ENCODE data around the gene GPR75. TPM values are rescaled to one million over a fixed set of nuclear protein-coding genes. Genes with fewer than 3 reads are reported as not detected.

Gene GPR75
- total and polyA plus RNA-seq, 2 of the 8 experiments (the other 6 are each of a cell fraction or from before 2014, with no cell fraction given): 3.5 to 4.3 TPM

- H3K23me2 ChIP-seq (ENCODE audit: low read depth, low read length): no peaks in the 10 kb centered on the region
- CTCF ChIA-PET (ENCODE audit: partially characterized antibody): no interaction called here
- H2BK5ac ChIP-seq (ENCODE audit: low read depth, low read length): no peak overlapping the region
- H3K9ac ChIP-seq (replicated peaks in 1 of 4; ENCODE audit: extremely low read depth in 1 of 4, low read depth in 3 of 4, low read length in 3 of 4): no peak overlapping the region
- TF ChIP-seq BACH1 (IDR thresholded peaks at IDR 0.05; ENCODE audit: low read length) (no peak), TEAD4 (IDR thresholded peaks at IDR 0.05; ENCODE audit: low read depth, low read length) (no peak), SRF (IDR thresholded peaks at IDR 0.05; ENCODE audit: low read depth, low read length) (no peak), POLR2A (IDR thresholded peaks at IDR 0.05; ENCODE audit: control extremely low read depth in 1 of 2, low read depth in 2 of 2, low read length in 2 of 2) (no peak), JUN (IDR thresholded peaks at IDR 0.05; ENCODE audit: low read depth, low read length) (no peak), TCF12 (IDR thresholded peaks at IDR 0.05; ENCODE audit: low read depth, low read length) (no peak), YY1 (IDR thresholded peaks at IDR 0.05; ENCODE audit: low read depth, low read length) (no peak), CBX5 (IDR thresholded peaks at IDR 0.05; ENCODE audit: low read depth, low read length) (no peak), BRCA1 (IDR thresholded peaks at IDR 0.05; ENCODE audit: low read depth, low read length) (no peak), PHF8 (conservative IDR thresholded peaks at IDR 0.05; ENCODE audit: low read depth, low read length) (no peak), CHD2 (IDR thresholded peaks at IDR 0.05; ENCODE audit: low read length) (no peak), SP2 (IDR thresholded peaks at IDR 0.05; ENCODE audit: low read length) (no peak), POLR2AphosphoS5 (IDR thresholded peaks at IDR 0.05; ENCODE audit: low read depth, low read length) (no peak), SIX5 (IDR thresholded peaks at IDR 0.05; ENCODE audit: low read depth, low read length) (no peak), GTF2F1 (IDR thresholded peaks at IDR 0.05; ENCODE audit: borderline replicate concordance, low read depth, low read length) (no peak), TBP (IDR thresholded peaks at IDR 0.05; ENCODE audit: low read depth, low read length) (no peak)
- no peak overlapping the region for H4K8ac ChIP-seq (ENCODE audit: extremely low read depth, insufficient read depth, low read length)
- H3K79me2 ChIP-seq (ENCODE audit: control insufficient read depth in 1 of 2, insufficient read depth in 2 of 2, low read length in 2 of 2): no peaks in the 10 kb centered on the region
- no peak overlapping the region for H3K56ac ChIP-seq (replicated peaks; ENCODE audit: insufficient read length, low read depth, low read length)
- H2BK15ac ChIP-seq (ENCODE audit: low read length): no peak overlapping the region
- H2AK5ac ChIP-seq (ENCODE audit: low read depth, low read length): no peak overlapping the region
- H3K27ac ChIP-seq (ENCODE audit: low read depth, low read length): no peak overlapping the region
- 94 to 100% methylated on average over 1 to 5 of the region's 5 CpGs for WGBS, 2 experiments (ENCODE audit: extremely low coverage in 1 of 2, insufficient coverage in 1 of 2, insufficient read length in 1 of 2, insufficient replicate concordance in 2 of 2, low coverage in 1 of 2, low lambda C conversion rate in 2 of 2, missing lambda C conversion rate in 1 of 2)
- H2BK12ac ChIP-seq (ENCODE audit: low read depth, low read length): no peak overlapping the region
- H4K20me1 ChIP-seq (replicated peaks in 1 of 2; ENCODE audit: control insufficient read depth in 1 of 2, insufficient read depth in 2 of 2, low read length in 2 of 2): peaks cover 0 to 2% of the 10 kb centered on the region in 2 experiments
- no peak overlapping the region for H3K4ac ChIP-seq (replicated peaks; ENCODE audit: insufficient read length, low read depth, low read length)
- no peak overlapping the region for H3K18ac ChIP-seq (ENCODE audit: extremely low read depth, low read length)
- no peak overlapping the region for H3K4me3 ChIP-seq (ENCODE audit: extremely low read depth in 1 of 4, insufficient read depth in 2 of 4, low read depth in 3 of 4, low read length in 4 of 4)
- DNase-seq (ENCODE audit: low read depth in 1 of 2, low spot score in 2 of 2) (no peak), FAIRE-seq (no peak)
- no peak overlapping the region for H4K5ac ChIP-seq (ENCODE audit: insufficient read length, low read depth, low read length)
- H3K4me1 ChIP-seq (replicated peaks in 1 of 4; ENCODE audit: control insufficient read depth in 3 of 4, insufficient read depth in 4 of 4, low read length in 3 of 4): no peaks in the 10 kb centered on the region
- no peak overlapping the region for H3K4me2 ChIP-seq (ENCODE audit: insufficient read depth in 1 of 2, low read depth in 2 of 2, low read length in 2 of 2)
- no peaks in the 10 kb centered on the region for H3K27me3 ChIP-seq (replicated peaks in 1 of 4; ENCODE audit: control insufficient read depth in 3 of 4, extremely low read depth in 1 of 4, insufficient read depth in 3 of 4, low read length in 3 of 4)
- no peaks in the 10 kb centered on the region for H3K9me3 ChIP-seq (ENCODE audit: insufficient read depth in 2 of 2, low read depth in 1 of 2, low read length in 1 of 2)
- no peak overlapping the region for H3K23ac ChIP-seq (ENCODE audit: insufficient read length)
- no peak overlapping the region for H2BK120ac ChIP-seq (replicated peaks; ENCODE audit: low read depth, low read length)
- no peak overlapping the region for H2AFZ ChIP-seq (ENCODE audit: low read length)
- no peak overlapping the region for H2BK20ac ChIP-seq (ENCODE audit: low read length)
- no peak overlapping the region for H3K14ac ChIP-seq (ENCODE audit: insufficient read length)
- peaks cover 20 to 76% (median 60%) of the 10 kb centered on the region in 4 experiments for H3K36me3 ChIP-seq (ENCODE audit: control insufficient read depth in 2 of 4, insufficient read depth in 4 of 4, low read length in 3 of 4)
- no peak overlapping the region for H4K91ac ChIP-seq (replicated peaks; ENCODE audit: insufficient read length, low read length)
- POLR2A ChIA-PET (ENCODE audit: partially characterized antibody): no interaction called here
- no peaks in the 10 kb centered on the region for H3K79me1 ChIP-seq (ENCODE audit: low read depth, low read length)
Measured at GRCh38 chr2:53886406-53887280, 26.9 kb upstream of the GPR75 start.

Data from H1 (cell line).